Heart left ventricle (tissue), 16 donors: ENCODE measurements around the gene CYB5D1. TPM values are rescaled to one million over a fixed set of nuclear protein-coding genes. Genes with fewer than 3 reads are reported as not detected.

Experiments used
- ATAC-seq, 4 donors: fragments of 200-7000 bp; cut with Tn5 transposase; one replicate each; pipeline ENCODE4 v1.9.1; 2020 to 2022; ENCODE audit warnings: moderate library complexity in 4 of 4, mild to moderate bottlenecking in 3 of 4, moderate number of reproducible peaks in 1 of 4
- DNase-seq, 5 donors: peaks; one replicate each; pipeline ENCODE4 v3.0.0-alpha.2; 2020
- H3K27ac ChIP-seq, 12 donors: fragments of 200-600 bp; sonication (generic) in 4 of 12; one replicate each; pipeline versions ENCODE4 v1.5.0 to v1.8.0; 2016 to 2022; ENCODE audit warnings: mild to moderate bottlenecking in 2 of 12
- H3K27me3 ChIP-seq, 9 donors: fragments of 200-600 bp; sonication (generic) in 2 of 9; one replicate each; pipeline versions ENCODE4 v1.5.1 to v1.8.0; 2016 to 2022; ENCODE audit warnings: mild to moderate bottlenecking in 3 of 9
- H3K36me3 ChIP-seq, 9 donors: fragments of 200-600 bp; sonication (generic) in 2 of 9; one replicate each; pipeline versions ENCODE4 v1.5.0 to v1.8.0; 2018 to 2022; ENCODE audit warnings: mild to moderate bottlenecking in 2 of 9
- H3K4me1 ChIP-seq, 12 donors: fragments of 200-600 bp; sonication (generic) in 4 of 12; one replicate each; pipeline versions ENCODE4 v1.5.0 to v1.8.0; 2016 to 2022; ENCODE audit warnings: mild to moderate bottlenecking in 3 of 12
- H3K4me3 ChIP-seq, 12 donors: fragments of 200-600 bp; sonication (generic) in 4 of 12; one replicate each; pipeline versions ENCODE4 v1.5.0 to v1.8.0; 2017 to 2022; ENCODE audit warnings: mild to moderate bottlenecking in 9 of 12, moderate library complexity in 4 of 12
- H3K9me3 ChIP-seq, 12 donors: fragments of 200-600 bp; sonication (generic) in 4 of 12; one replicate each; pipeline versions ENCODE4 v1.5.0 to v1.8.0; 2016 to 2022; ENCODE audit warnings: mild to moderate bottlenecking in 1 of 12
- CTCF ChIP-seq, 12 donors: fragments of 200-600 bp; sonication (generic) in 4 of 12; IDR thresholded peaks; one replicate each; pipeline versions ENCODE4 v1.5.0 to v1.8.0; 2018 to 2022; ENCODE audit warnings: antibody characterized with exemption in 12 of 12, mild to moderate bottlenecking in 5 of 12
- POLR2A ChIP-seq, 2 donors: fragments of 450-650 bp; IDR thresholded peaks; one replicate each; pipeline ENCODE4 v1.6.1; 2017; ENCODE audit warnings: antibody characterized with exemption in 2 of 2, mild to moderate bottlenecking in 2 of 2, moderate library complexity in 2 of 2
- WGBS, 4 donors: extraction: QIAGEN DNeasy Blood & Tissue Kit in 2 of 4; methylation state at CpG; one replicate each; pipeline versions ENCODE4 v1.1.5 to v1.1.7; 2013 to 2018; 5-methylcytosine and 5-hydroxymethylcytosine counted together
- intact Hi-C, 10 donors: fragments of 100-400 bp; cut with DNase I; formaldehyde crosslinking; loops; one replicate each; pipeline versions ENCODE4 v1.11.1 to v1.14.2; 2022
- polyA plus RNA-seq, 2 donors: library from polyadenylated mRNA; stranded (reverse); fragments of 200-250 nt; gene quantifications; one replicate each; pipeline ENCODE4 v1.2.3, GENCODE V29; 2013
- total RNA-seq, 9 donors: library from RNA; depleted of rRNA in 2 of 9; stranded (reverse); fragments of >200 nt in 2 of 9; fragmentation: NEBNext Ultra II Directional in 3 of 9; extraction: Animal tissue kit (Norgen Biotek cat#: 25700) in 3 of 9; gene quantifications; one replicate each; pipeline versions ENCODE4 v1.1.0 to v1.2.4, GENCODE V29; 2016 to 2023
- donor health status: ischemic (EF 13 %, LVEDD 7.1; RV severe dilation, severe dysfunction).
- donor health status: healthy with polysubstance abuse.
- donor health status: DM: no; HTN: yes; CAD: no.
- donor health status: DM: no; HTN: no; CAD: no.
- donor health status: ischemic (EF 25% LVEDD 6.9; RV normal size, moderate dysfunction).
- donor health status: ischemic (EF 25% LVEDD 5.7; RV mildly dilated, moderate dysfunction).
- donor health status: healthy.
- donor health status: DM: yes; HTN: yes; CAD: no.
- donor health status: ischemic (EF 35%, LVEDD 5.7; RV mildly dilated, moderate dysfunction).
- donor health status: nonischemic (EF 11% LVEDD 7.7; RV severe dilation, severe dysfunction).
- donor health status: DM: yes; HTN: yes; CAD: no.
- donor health status: PGD.
- donor health status: ischemic (EF 29% LVEDD 5.4; RV normal size, mild dysfunction).
- donor health status: nonischemic (EF 23%, LVEDD 6.1; RV moderate dilation, normal function).

CYB5D1 gene
- total and polyA plus RNA-seq, 11 donors = 9.3 to 20.4 (median 15.5) TPM

DNA sequence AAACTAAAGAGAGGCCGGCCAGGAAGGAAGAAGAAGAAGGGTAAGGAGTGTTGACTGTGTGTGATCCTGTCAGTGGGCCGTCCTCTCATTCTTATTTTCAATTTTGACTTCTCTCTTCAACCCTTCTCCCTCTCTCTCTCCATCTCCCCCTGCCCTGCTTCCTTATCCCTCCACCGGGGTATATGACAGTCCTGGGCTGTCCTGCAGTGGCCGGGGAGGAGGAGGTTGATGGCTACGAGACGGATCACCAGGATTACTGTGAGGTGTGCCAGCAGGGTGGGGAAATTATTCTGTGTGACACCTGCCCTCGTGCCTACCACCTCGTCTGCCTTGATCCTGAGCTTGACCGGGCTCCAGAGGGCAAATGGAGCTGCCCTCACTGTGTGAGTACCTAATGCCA lies 36.4 kb downstream of the CYB5D1 start:
- H3K36me3 ChIP-seq = peaks cover 0 to 91% (median 74%) of the 10 kb centered on the region in 9 donors
- no peaks in the 10 kb centered on the region for H3K9me3 ChIP-seq
- no peak overlapping the region for H3K27ac ChIP-seq
- no peak overlapping the region for H3K4me3 ChIP-seq
- no peak for ATAC-seq
- H3K27me3 ChIP-seq = no peaks in the 10 kb centered on the region
- H3K4me1 ChIP-seq = peaks cover 5 to 24% (median 11%) of the 10 kb centered on the region in 12 donors
- DNase-seq = peak in 1 of 5 donors; percentile 3
- TF ChIP-seq POLR2A (IDR thresholded peaks at IDR 0.05) = no peak
- no peak for TF ChIP-seq CTCF (IDR thresholded peaks at IDR 0.05)
- 88 to 97% (median 94%) methylated on average over 9 of the region's 9 CpGs for WGBS, 4 donors
- intact Hi-C loops = loop anchor here in 3 of 10 donors (10.0 kb wide), 1 partner anchor 69 kb away; no protein-coding TSS in a partner anchor

DNA sequence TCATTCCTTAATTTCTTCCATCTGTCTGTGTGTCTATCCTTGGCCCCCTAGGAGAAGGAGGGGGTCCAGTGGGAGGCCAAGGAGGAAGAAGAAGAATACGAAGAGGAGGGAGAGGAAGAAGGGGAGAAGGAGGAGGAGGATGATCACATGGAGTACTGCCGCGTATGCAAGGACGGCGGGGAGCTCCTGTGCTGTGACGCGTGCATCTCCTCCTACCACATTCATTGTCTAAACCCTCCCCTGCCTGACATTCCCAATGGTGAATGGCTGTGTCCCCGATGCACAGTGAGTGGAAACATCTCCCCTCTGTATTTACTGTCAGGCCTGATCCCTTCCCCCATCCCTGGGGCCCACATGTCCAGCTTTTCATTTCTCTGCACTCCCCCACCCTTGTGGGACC lies 37.1 kb downstream of the CYB5D1 start:
- DNase-seq (peak in 1 of 5 donors; percentile 6), ATAC-seq (no peak)
- Histone ChIP-seq H3K4me1 (peaks cover 0 to 18% (median 5%) of the 10 kb centered on the region in 12 donors), H3K36me3 (peaks cover 0 to 95% (median 80%) of the 10 kb centered on the region in 9 donors), H3K27me3 (no peaks in the 10 kb centered on the region), H3K27ac (no peak overlapping the region), H3K4me3 (no peak overlapping the region), H3K9me3 (no peaks in the 10 kb centered on the region)
- no peak for TF ChIP-seq CTCF (IDR thresholded peaks at IDR 0.05)
- TF ChIP-seq POLR2A (IDR thresholded peaks at IDR 0.05) = no peak
- intact Hi-C loops = loop anchor here in 7 of 10 donors (5.0 to 10.0 kb wide), 3 partner anchors 33 to 73 kb away; no protein-coding TSS in a partner anchor
- 88 to 92% (median 90%) methylated on average over 8 of the region's 8 CpGs for WGBS, 4 donors

DNA sequence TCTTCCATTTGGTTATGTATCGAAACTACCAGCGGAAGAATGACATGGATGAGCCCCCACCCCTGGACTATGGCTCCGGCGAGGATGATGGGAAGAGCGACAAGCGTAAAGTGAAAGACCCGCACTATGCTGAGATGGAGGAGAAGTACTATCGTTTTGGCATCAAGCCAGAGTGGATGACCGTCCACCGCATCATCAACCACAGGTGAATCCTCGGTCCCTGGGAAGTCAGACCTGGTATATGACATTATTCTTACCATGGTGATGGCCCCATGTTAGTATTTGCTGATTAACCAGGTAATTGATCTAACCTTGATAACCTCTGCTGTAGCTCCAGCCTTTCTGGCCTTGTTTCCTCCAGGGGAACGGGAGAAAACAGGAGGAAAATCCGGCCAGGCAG lies 39.3 kb downstream of the CYB5D1 start:
- 87 to 91% (median 88%) methylated on average over 13 of the region's 13 CpGs for WGBS, 4 donors
- no peak overlapping the region for H3K27ac ChIP-seq
- no peak overlapping the region for H3K4me3 ChIP-seq
- DNase-seq (no peak), ATAC-seq (no peak)
- no peak for TF ChIP-seq POLR2A (IDR thresholded peaks at IDR 0.05)
- TF ChIP-seq CTCF (IDR thresholded peaks at IDR 0.05) = no peak
- H3K36me3 ChIP-seq = peaks cover 0 to 98% (median 87%) of the 10 kb centered on the region in 9 donors
- H3K9me3 ChIP-seq = no peaks in the 10 kb centered on the region
- H3K27me3 ChIP-seq = no peaks in the 10 kb centered on the region
- intact Hi-C loops = loop anchor here in 8 of 10 donors (1.0 to 10.0 kb wide), 4 partner anchors 35 to 75 kb away; no protein-coding TSS in a partner anchor
- peaks cover 0 to 11% (median 0%) of the 10 kb centered on the region in 12 donors for H3K4me1 ChIP-seq

DNA sequence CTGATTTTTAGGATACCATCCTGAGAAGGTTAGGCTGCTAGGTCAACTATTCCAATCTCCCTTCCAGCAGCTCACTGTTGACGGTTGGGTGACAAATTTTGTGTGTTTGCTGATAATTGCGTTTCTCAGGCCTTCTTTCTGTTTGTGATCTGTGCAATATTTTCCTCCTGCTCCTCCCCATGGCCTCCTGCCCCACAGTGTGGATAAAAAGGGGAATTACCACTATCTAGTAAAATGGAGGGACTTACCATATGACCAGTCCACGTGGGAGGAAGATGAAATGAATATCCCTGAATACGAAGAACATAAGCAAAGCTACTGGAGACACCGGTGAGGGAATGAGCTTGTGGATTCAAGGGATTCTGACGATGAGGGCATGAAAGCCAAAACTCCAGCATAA lies 40.0 kb downstream of the CYB5D1 start:
- DNase-seq = no peak
- Histone ChIP-seq H3K4me1 (peaks cover 0 to 11% (median 0%) of the 10 kb centered on the region in 12 donors), H3K9me3 (no peaks in the 10 kb centered on the region), H3K27ac (peak overlapping the region in 1 of 12 donors; percentile 10), H3K36me3 (peaks cover 0 to 99% (median 89%) of the 10 kb centered on the region in 9 donors), H3K4me3 (no peak overlapping the region), H3K27me3 (no peaks in the 10 kb centered on the region)
- ATAC-seq = peak; percentile 65 to 86 (median 72)
- 47 to 58% (median 57%) methylated on average over 6 of the region's 6 CpGs for WGBS, 4 donors
- intact Hi-C loops = loop anchor here in 9 of 10 donors (1.0 to 10.0 kb wide), 4 partner anchors 35 to 75 kb away; no protein-coding TSS in a partner anchor
- TF ChIP-seq CTCF (IDR thresholded peaks at IDR 0.05) (peak; percentile 18 to 64 (median 49)), POLR2A (IDR thresholded peaks at IDR 0.05) (no peak)
